ENCODE results near the gene ING2.
A peak's percentile ranks its signal among the peaks of the same experiment; 100 is the strongest.

The ING2 gene

DNA sequence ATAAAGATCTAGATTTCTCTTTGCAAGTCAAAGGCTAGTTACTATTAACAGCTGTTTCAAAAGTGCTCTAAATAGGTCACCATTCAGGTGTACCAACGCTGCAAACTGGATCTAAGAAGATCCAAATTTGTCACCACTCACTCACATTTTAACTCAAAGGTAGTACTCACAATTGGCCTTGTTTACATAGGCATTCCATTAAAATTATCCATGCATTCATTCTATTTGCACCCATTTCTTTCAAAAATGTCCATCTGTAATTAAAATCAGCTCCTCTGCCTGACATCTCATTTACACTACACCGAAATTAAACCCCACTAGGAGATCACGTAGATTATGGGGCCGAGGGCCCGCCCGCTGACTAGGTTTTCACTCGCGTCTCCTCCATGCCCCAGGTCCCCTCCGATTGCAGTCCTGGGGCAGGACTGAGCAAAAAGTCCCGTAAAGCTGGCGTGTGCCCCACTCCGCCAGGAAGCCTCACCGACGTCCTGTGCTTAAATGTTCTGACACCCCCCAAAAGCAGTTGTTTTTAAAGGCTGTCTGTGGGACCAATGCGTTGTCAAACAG is 1.3 kb upstream of the ING2 start:
- no CpG with 5 or more reads among the region's 15 CpGs for WGBS (ENCODE audit: extremely low coverage, insufficient coverage, low lambda C conversion rate)
- no peaks in the 10 kb centered on the region for H3K27me3 ChIP-seq (ENCODE audit: insufficient read depth, low read length, poor library complexity)
- peak overlapping the region; percentile 100 for H3K27ac ChIP-seq (ENCODE audit: low read depth, low read length)
- no peak overlapping the region for H3K4ac ChIP-seq (ENCODE audit: low read depth, low read length)
- H3K4me2 ChIP-seq (ENCODE audit: low read length): peak overlapping the region; percentile 92
- H4K8ac ChIP-seq (ENCODE audit: low read depth, low read length): no peak overlapping the region
- no peaks in the 10 kb centered on the region for H3K79me1 ChIP-seq (ENCODE audit: low read length)
- no peak overlapping the region for H4K5ac ChIP-seq (ENCODE audit: low read length)
- peak overlapping the region; percentile 77 for H2BK5ac ChIP-seq (ENCODE audit: low read length)
- peak overlapping the region; percentile 86 for H3K56ac ChIP-seq (ENCODE audit: low read length)
- peaks cover 3% of the 10 kb centered on the region for H3K4me1 ChIP-seq (ENCODE audit: control insufficient read depth, low read depth, low read length)
- peak overlapping the region; percentile 93 for H3K9ac ChIP-seq (ENCODE audit: low read length)
- H2AK5ac ChIP-seq (ENCODE audit: low read length): no peak overlapping the region
- H3K18ac ChIP-seq (ENCODE audit: low read length): peak overlapping the region; percentile 94
- no peak overlapping the region for H2BK15ac ChIP-seq (replicated peaks; ENCODE audit: low read depth)
- H3K23ac ChIP-seq (ENCODE audit: low read length): peak overlapping the region; percentile 15
- no peak overlapping the region for H2BK120ac ChIP-seq (ENCODE audit: low read depth, low read length)
- peaks cover 5% of the 10 kb centered on the region for H3K79me2 ChIP-seq (ENCODE audit: control insufficient read depth, insufficient read depth, low read length)
- peak overlapping the region; percentile 91 for H3K4me3 ChIP-seq (ENCODE audit: low read length)
- DNase-seq: no peak
- H3K36me3 ChIP-seq (ENCODE audit: control insufficient read depth, insufficient read depth, low read length): no peaks in the 10 kb centered on the region

DNA sequence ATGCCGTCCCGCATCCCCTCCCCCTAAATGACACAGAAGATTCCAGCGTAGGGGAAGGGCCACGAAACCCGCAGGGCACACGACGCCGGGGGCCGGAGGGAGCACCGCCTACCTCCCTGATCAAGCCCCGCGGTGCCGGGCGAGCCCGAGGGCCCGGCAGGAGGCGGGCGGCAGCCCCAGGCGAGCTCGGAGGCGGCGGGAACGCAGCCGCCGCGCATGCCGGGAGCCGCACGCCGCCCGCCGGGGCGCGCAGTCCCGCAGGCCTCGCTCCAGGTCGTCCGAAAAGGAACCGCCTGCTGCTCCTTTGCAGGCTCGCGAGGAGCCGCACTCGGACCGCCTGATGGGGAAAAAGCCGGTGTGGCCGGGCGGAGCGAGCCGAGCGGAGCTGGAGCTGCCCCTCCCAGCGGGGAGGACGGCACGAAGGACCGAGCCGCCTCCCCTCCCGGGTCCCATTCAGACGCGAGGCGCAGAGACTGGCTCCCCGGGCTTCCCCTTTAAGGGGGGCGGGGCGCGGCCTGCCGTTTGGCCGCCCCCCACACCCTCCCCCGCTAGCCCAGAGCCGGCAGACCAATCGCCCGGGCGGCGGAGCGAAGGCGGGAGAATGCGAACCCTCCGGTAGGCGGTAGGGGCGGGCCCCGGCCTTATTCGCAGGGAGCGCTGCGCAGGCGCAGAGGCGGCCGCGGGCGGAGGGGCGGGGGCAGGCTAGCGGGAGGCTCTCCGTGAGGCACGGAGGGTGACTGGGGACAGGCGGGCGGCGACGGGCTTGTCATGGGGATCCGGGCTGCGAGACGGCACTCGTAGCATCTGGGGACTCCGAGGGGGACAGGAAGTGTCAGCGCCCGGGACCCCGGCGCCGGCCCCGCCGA is 561 bp upstream of the ING2 start:
- peak; percentile 98 for DNase-seq
- peaks cover 3% of the 10 kb centered on the region for H3K4me1 ChIP-seq (ENCODE audit: control insufficient read depth, low read depth, low read length)
- peak overlapping the region; percentile 100 for H3K27ac ChIP-seq (ENCODE audit: low read depth, low read length)
- H3K9ac ChIP-seq (ENCODE audit: low read length): peak overlapping the region; percentile 93
- peak overlapping the region; percentile 94 for H3K18ac ChIP-seq (ENCODE audit: low read length)
- H4K8ac ChIP-seq (ENCODE audit: low read depth, low read length): no peak overlapping the region
- H3K4me3 ChIP-seq (ENCODE audit: low read length): peak overlapping the region; percentile 91
- no peaks in the 10 kb centered on the region for H3K27me3 ChIP-seq (ENCODE audit: insufficient read depth, low read length, poor library complexity)
- H2BK15ac ChIP-seq (replicated peaks; ENCODE audit: low read depth): no peak overlapping the region
- H3K4me2 ChIP-seq (ENCODE audit: low read length): peak overlapping the region; percentile 92
- no CpG with 5 or more reads among the region's 106 CpGs for WGBS (ENCODE audit: extremely low coverage, insufficient coverage, low lambda C conversion rate)
- no peak overlapping the region for H4K5ac ChIP-seq (ENCODE audit: low read length)
- H3K79me1 ChIP-seq (ENCODE audit: low read length): peaks cover 4% of the 10 kb centered on the region
- H3K4ac ChIP-seq (ENCODE audit: low read depth, low read length): peak overlapping the region; percentile 89
- H3K56ac ChIP-seq (ENCODE audit: low read length): peak overlapping the region; percentile 96
- no peak overlapping the region for H2BK120ac ChIP-seq (ENCODE audit: low read depth, low read length)
- H3K36me3 ChIP-seq (ENCODE audit: control insufficient read depth, insufficient read depth, low read length): no peaks in the 10 kb centered on the region
- H2AK5ac ChIP-seq (ENCODE audit: low read length): no peak overlapping the region
- H3K79me2 ChIP-seq (ENCODE audit: control insufficient read depth, insufficient read depth, low read length): peaks cover 5% of the 10 kb centered on the region
- peak overlapping the region; percentile 77 for H2BK5ac ChIP-seq (ENCODE audit: low read length)
- peak overlapping the region; percentile 15 for H3K23ac ChIP-seq (ENCODE audit: low read length)

- Histone ChIP-seq H3K23ac (ENCODE audit: low read length) (no peak overlapping the region), H2BK120ac (ENCODE audit: low read depth, low read length) (peak overlapping the region; percentile 69), H3K18ac (ENCODE audit: low read length) (peak overlapping the region; percentile 91), H3K4me2 (ENCODE audit: low read length) (no peak overlapping the region), H3K4ac (ENCODE audit: low read depth, low read length) (peak overlapping the region; percentile 84), H3K4me3 (ENCODE audit: low read length) (peak overlapping the region; percentile 46), H2AK5ac (ENCODE audit: low read length) (no peak overlapping the region), H3K79me1 (ENCODE audit: low read length) (peaks cover 4% of the 10 kb centered on the region), H2BK5ac (ENCODE audit: low read length) (peak overlapping the region; percentile 62), H2BK15ac (replicated peaks; ENCODE audit: low read depth) (no peak overlapping the region), H3K79me2 (ENCODE audit: control insufficient read depth, insufficient read depth, low read length) (peaks cover 5% of the 10 kb centered on the region), H4K5ac (ENCODE audit: low read length) (no peak overlapping the region), H4K8ac (ENCODE audit: low read depth, low read length) (no peak overlapping the region), H3K27me3 (ENCODE audit: insufficient read depth, low read length, poor library complexity) (no peaks in the 10 kb centered on the region), H3K36me3 (ENCODE audit: control insufficient read depth, insufficient read depth, low read length) (no peaks in the 10 kb centered on the region), H3K4me1 (ENCODE audit: control insufficient read depth, low read depth, low read length) (peaks cover 3% of the 10 kb centered on the region), H3K56ac (ENCODE audit: low read length) (peak overlapping the region; percentile 96), H3K9ac (ENCODE audit: low read length) (peak overlapping the region; percentile 89), H3K27ac (ENCODE audit: low read depth, low read length) (peak overlapping the region; percentile 92)
- no CpG with 5 or more reads among the region's 80 CpGs for WGBS (ENCODE audit: extremely low coverage, insufficient coverage, low lambda C conversion rate)
- peak; percentile 96 for DNase-seq
Observed at GRCh38 chr4:183505611-183506388, 942 bp downstream of the ING2 start.

- peaks cover 3% of the 10 kb centered on the region for H3K4me1 ChIP-seq (ENCODE audit: control insufficient read depth, low read depth, low read length)
- peak overlapping the region; percentile 9 for H3K4me3 ChIP-seq (ENCODE audit: low read length)
- DNase-seq: no peak
- peak overlapping the region; percentile 59 for H3K9ac ChIP-seq (ENCODE audit: low read length)
- H2AK5ac ChIP-seq (ENCODE audit: low read length): no peak overlapping the region
- H3K56ac ChIP-seq (ENCODE audit: low read length): peak overlapping the region; percentile 96
- H3K23ac ChIP-seq (ENCODE audit: low read length): no peak overlapping the region
- no peak overlapping the region for H4K8ac ChIP-seq (ENCODE audit: low read depth, low read length)
- no peak overlapping the region for H2BK120ac ChIP-seq (ENCODE audit: low read depth, low read length)
- H3K4me2 ChIP-seq (ENCODE audit: low read length): peak overlapping the region; percentile 31
- no peaks in the 10 kb centered on the region for H3K27me3 ChIP-seq (ENCODE audit: insufficient read depth, low read length, poor library complexity)
- H4K5ac ChIP-seq (ENCODE audit: low read length): no peak overlapping the region
- no peak overlapping the region for H3K4ac ChIP-seq (ENCODE audit: low read depth, low read length)
- no peak overlapping the region for H2BK5ac ChIP-seq (ENCODE audit: low read length)
- peaks cover 5% of the 10 kb centered on the region for H3K79me1 ChIP-seq (ENCODE audit: low read length)
- H3K79me2 ChIP-seq (ENCODE audit: control insufficient read depth, insufficient read depth, low read length): peaks cover 5% of the 10 kb centered on the region
- H3K27ac ChIP-seq (ENCODE audit: low read depth, low read length): no peak overlapping the region
- H2BK15ac ChIP-seq (replicated peaks; ENCODE audit: low read depth): no peak overlapping the region
- no peak overlapping the region for H3K18ac ChIP-seq (ENCODE audit: low read length)
- no peaks in the 10 kb centered on the region for H3K36me3 ChIP-seq (ENCODE audit: control insufficient read depth, insufficient read depth, low read length)
- WGBS (ENCODE audit: extremely low coverage, insufficient coverage, low lambda C conversion rate): no CpG with 5 or more reads among the region's 14 CpGs
Observed at GRCh38 chr4:183506389-183506735, 1.5 kb downstream of the ING2 start.

DNA sequence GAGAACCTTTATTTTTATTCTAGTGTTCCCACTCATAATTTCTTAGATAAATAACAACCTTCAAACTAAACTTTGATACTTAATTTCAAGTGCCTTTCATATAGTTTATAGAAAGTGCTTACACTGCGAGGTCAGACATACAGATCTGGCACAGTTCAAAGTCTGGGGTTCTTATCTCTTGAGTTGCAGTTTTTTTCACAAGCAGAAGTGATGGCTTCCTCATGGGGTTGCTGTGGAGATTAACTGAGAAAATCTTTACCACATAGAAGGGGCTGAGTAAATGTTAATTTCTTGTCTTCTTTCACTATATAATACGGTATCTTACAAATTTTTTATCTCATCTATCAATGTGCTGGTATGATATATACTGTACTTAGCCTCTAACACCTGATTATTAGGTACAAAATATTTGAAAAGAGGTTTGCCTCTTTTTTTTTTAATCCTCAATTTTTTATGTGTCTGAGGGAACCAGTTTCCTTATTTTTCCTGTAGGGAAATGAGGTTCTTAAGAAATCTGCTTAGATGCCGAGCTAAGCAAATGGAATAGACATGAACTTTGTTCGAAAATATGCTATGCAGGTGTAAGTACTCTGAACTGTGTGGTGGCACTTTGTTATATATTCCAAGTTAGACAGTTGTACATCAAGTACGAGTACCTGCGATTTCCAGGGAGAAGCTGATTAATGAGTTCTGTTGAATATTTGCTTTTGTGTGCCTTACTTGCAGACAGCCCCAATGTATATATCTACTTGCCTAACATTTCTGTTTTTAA is 3.3 kb downstream of the ING2 start:
- Histone ChIP-seq H2BK120ac (ENCODE audit: low read depth, low read length) (no peak overlapping the region), H3K4me1 (ENCODE audit: control insufficient read depth, low read depth, low read length) (no peaks in the 10 kb centered on the region), H3K9ac (ENCODE audit: low read length) (no peak overlapping the region), H3K4me2 (ENCODE audit: low read length) (no peak overlapping the region), H3K56ac (ENCODE audit: low read length) (no peak overlapping the region), H3K79me2 (ENCODE audit: control insufficient read depth, insufficient read depth, low read length) (peaks cover 5% of the 10 kb centered on the region), H3K23ac (ENCODE audit: low read length) (no peak overlapping the region), H2BK5ac (ENCODE audit: low read length) (no peak overlapping the region), H4K8ac (ENCODE audit: low read depth, low read length) (no peak overlapping the region), H3K4ac (ENCODE audit: low read depth, low read length) (no peak overlapping the region), H3K18ac (ENCODE audit: low read length) (no peak overlapping the region), H3K4me3 (ENCODE audit: low read length) (no peak overlapping the region), H2BK15ac (replicated peaks; ENCODE audit: low read depth) (no peak overlapping the region), H3K36me3 (ENCODE audit: control insufficient read depth, insufficient read depth, low read length) (no peaks in the 10 kb centered on the region), H4K5ac (ENCODE audit: low read length) (no peak overlapping the region), H3K27ac (ENCODE audit: low read depth, low read length) (no peak overlapping the region), H2AK5ac (ENCODE audit: low read length) (no peak overlapping the region), H3K27me3 (ENCODE audit: insufficient read depth, low read length, poor library complexity) (no peaks in the 10 kb centered on the region), H3K79me1 (ENCODE audit: low read length) (peaks cover 5% of the 10 kb centered on the region)
- WGBS (ENCODE audit: extremely low coverage, insufficient coverage, low lambda C conversion rate): no CpG with 5 or more reads among the region's 6 CpGs
- no peak for DNase-seq
